SU-DHL-6 (cell line): ENCODE results near the gene PCGF1.

ENCODE experiments used
- EZH2phosphoT487 ChIP-seq: fragments of 200-600 bp; sonication (generic), shearing (Covaris generic); conservative IDR thresholded peaks from 2 replicates; pipeline ENCODE4 v1.6.1; 2018; ENCODE audit warnings: mild to moderate bottlenecking, antibody characterized with exemption, low read length, moderate library complexity, mixed read lengths
- TF ChIP-seq, protein P1 (sequence below): fragments of 200-600 bp; sonication (generic); IDR thresholded peaks from one replicate; pipeline ENCODE4 v1.5.1; 2017; ENCODE audit warnings: antibody characterized with exemption, mild to moderate bottlenecking, low read length, moderate library complexity; ENCODE audit not compliant: insufficient read depth, poor library complexity, severe bottlenecking

DNA sequence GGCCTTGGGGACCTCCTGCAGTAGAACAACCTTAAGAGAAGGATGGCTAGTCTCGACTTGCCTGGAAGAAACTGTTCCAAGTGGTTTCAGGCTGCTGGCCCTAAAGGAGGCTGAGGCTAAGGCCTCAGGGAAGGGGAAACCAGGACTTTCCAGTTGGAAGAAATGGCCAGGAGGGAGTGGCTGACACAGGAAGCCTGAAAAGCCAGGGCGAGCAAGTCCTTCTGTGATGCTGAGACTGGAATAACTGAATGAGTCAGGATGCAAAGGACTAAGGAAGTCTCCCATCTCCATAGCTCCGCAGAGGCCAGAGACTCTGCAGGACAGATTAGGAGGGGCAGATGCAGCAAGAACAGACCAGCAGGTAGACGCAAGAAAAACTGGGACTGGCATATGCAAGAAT lies 29.6 kb upstream of the PCGF1 start:
- TF ChIP-seq, protein P1, sequence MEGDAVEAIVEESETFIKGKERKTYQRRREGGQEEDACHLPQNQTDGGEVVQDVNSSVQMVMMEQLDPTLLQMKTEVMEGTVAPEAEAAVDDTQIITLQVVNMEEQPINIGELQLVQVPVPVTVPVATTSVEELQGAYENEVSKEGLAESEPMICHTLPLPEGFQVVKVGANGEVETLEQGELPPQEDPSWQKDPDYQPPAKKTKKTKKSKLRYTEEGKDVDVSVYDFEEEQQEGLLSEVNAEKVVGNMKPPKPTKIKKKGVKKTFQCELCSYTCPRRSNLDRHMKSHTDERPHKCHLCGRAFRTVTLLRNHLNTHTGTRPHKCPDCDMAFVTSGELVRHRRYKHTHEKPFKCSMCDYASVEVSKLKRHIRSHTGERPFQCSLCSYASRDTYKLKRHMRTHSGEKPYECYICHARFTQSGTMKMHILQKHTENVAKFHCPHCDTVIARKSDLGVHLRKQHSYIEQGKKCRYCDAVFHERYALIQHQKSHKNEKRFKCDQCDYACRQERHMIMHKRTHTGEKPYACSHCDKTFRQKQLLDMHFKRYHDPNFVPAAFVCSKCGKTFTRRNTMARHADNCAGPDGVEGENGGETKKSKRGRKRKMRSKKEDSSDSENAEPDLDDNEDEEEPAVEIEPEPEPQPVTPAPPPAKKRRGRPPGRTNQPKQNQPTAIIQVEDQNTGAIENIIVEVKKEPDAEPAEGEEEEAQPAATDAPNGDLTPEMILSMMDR, result no peak
- no peak for TF ChIP-seq EZH2phosphoT487
